ENCODE results near the gene FAM98C. TPM values are rescaled to one million over a fixed set of nuclear protein-coding genes. Genes with fewer than 3 reads are reported as not detected.

The FAM98C gene
- total RNA-seq (2014; rRNA removed; shearing (Covaris generic)) (18.1 and 27.3 TPM in 2 replicates), polyA plus RNA-seq (2016; fragmentation: Nextera tagmentation; extraction: Ambion mirVana) (13.8 and 16.5 TPM in 2 replicates)

GRCh38 chr19:38402967-38403674 is at the start of gene FAM98C:
Gene FAM98C (plus strand): TSS chr19:38403093. CDS start chr19:38403154, 61 bp downstream.
- H3K4me3 ChIP-seq: peak within 1 kb of the TSS; percentile 95
- no peaks in the 10 kb centered on the region for H3F3A ChIP-seq (ENCODE audit: insufficient read depth)
- H3K9me3 ChIP-seq (ENCODE audit: low read depth): no peaks in the 10 kb centered on the region
- H3K27ac ChIP-seq: no peak within 1 kb of the TSS
- no peaks in the 10 kb centered on the region for H3K27me3 ChIP-seq (replicated peaks; ENCODE audit: insufficient read depth)
- peak within 1 kb of the TSS; percentile 82 for H3K4me2 ChIP-seq (ENCODE audit: unreplicated experiment)
- peak within 1 kb of the TSS; percentile 84 for H3K9ac ChIP-seq
- in situ Hi-C loops (cut with MboI): no loop called here
- peaks cover 4% of the 10 kb centered on the region for H3K79me2 ChIP-seq (ENCODE audit: insufficient read depth)
- TF ChIP-seq EZH2phosphoT487 (IDR thresholded peaks at IDR 0.05; ENCODE audit: insufficient read depth, low read depth): no peak
- TF ChIP-seq EZH2 (IDR thresholded peaks at IDR 0.05; ENCODE audit: insufficient read depth, poor library complexity, severe bottlenecking): no peak
- 2% methylated on average over 42 to 64 of the region's 82 CpGs for WGBS, 2 experiments (ENCODE audit: low coverage in 1 of 2, low lambda C conversion rate in 2 of 2, missing lambda C conversion rate in 2 of 2)
- 0 out of 2 replicates have a peak, but pooled peaks cover 4% of the 10 kb centered on the region for H3K4me1 ChIP-seq (ENCODE audit: insufficient read depth)
- DNase-seq: peak; percentile 98
- H2AFZ ChIP-seq: peak within 1 kb of the TSS; percentile 90
- H4K20me1 ChIP-seq (ENCODE audit: insufficient read depth): no peaks in the 10 kb centered on the region
- H3K36me3 ChIP-seq (ENCODE audit: low read depth): no peaks in the 10 kb centered on the region
- no peaks in the 10 kb centered on the region for H3K9me2 ChIP-seq (ENCODE audit: insufficient read depth)

GRCh38 chr19:38355728-38356725 is 46.9 kb upstream of the FAM98C start:
- Histone ChIP-seq H3K9me3 (ENCODE audit: low read depth) (no peaks in the 10 kb centered on the region), H3K27ac (no peak overlapping the region), H2AFZ (no peak overlapping the region), H3F3A (ENCODE audit: insufficient read depth) (no peaks in the 10 kb centered on the region), H3K79me2 (ENCODE audit: insufficient read depth) (no peaks in the 10 kb centered on the region), H3K4me3 (no peak overlapping the region), H3K4me2 (ENCODE audit: unreplicated experiment) (no peak overlapping the region), H3K27me3 (replicated peaks; ENCODE audit: insufficient read depth) (peaks cover 21% of the 10 kb centered on the region), H3K4me1 (ENCODE audit: insufficient read depth) (no peaks in the 10 kb centered on the region), H3K9ac (no peak overlapping the region), H4K20me1 (ENCODE audit: insufficient read depth) (no peaks in the 10 kb centered on the region), H3K36me3 (ENCODE audit: low read depth) (no peaks in the 10 kb centered on the region), H3K9me2 (ENCODE audit: insufficient read depth) (no peaks in the 10 kb centered on the region)
- 53 to 59% methylated on average over 15 to 16 of the region's 16 CpGs for WGBS, 2 experiments (ENCODE audit: low coverage in 1 of 2, low lambda C conversion rate in 2 of 2, missing lambda C conversion rate in 2 of 2)
- in situ Hi-C loops (cut with MboI): no loop called here
- DNase-seq: no peak
- TF ChIP-seq EZH2phosphoT487 (IDR thresholded peaks at IDR 0.05; ENCODE audit: insufficient read depth, low read depth) (no peak), EZH2 (IDR thresholded peaks at IDR 0.05; ENCODE audit: insufficient read depth, poor library complexity, severe bottlenecking) (no peak)

- Histone ChIP-seq H2AFZ (no peak overlapping the region), H3K36me3 (ENCODE audit: low read depth) (no peaks in the 10 kb centered on the region), H3K9ac (no peak overlapping the region), H3K27ac (no peak overlapping the region), H3K4me1 (ENCODE audit: insufficient read depth) (no peaks in the 10 kb centered on the region), H3K4me2 (ENCODE audit: unreplicated experiment) (no peak overlapping the region), H4K20me1 (ENCODE audit: insufficient read depth) (no peaks in the 10 kb centered on the region), H3K27me3 (replicated peaks; ENCODE audit: insufficient read depth) (peaks cover 21% of the 10 kb centered on the region), H3K4me3 (no peak overlapping the region), H3K9me2 (ENCODE audit: insufficient read depth) (no peaks in the 10 kb centered on the region), H3F3A (ENCODE audit: insufficient read depth) (no peaks in the 10 kb centered on the region), H3K79me2 (ENCODE audit: insufficient read depth) (no peaks in the 10 kb centered on the region), H3K9me3 (ENCODE audit: low read depth) (no peaks in the 10 kb centered on the region)
- WGBS, 2 experiments (ENCODE audit: low coverage in 1 of 2, low lambda C conversion rate in 2 of 2, missing lambda C conversion rate in 2 of 2): 11 to 18% methylated on average over 5 of the region's 5 CpGs
- TF ChIP-seq EZH2phosphoT487 (IDR thresholded peaks at IDR 0.05; ENCODE audit: insufficient read depth, low read depth): no peak
- TF ChIP-seq EZH2 (IDR thresholded peaks at IDR 0.05; ENCODE audit: insufficient read depth, poor library complexity, severe bottlenecking): no peak
- no peak for DNase-seq
- in situ Hi-C loops (cut with MboI): no loop called here
Observed at GRCh38 chr19:38358071-38358470, 44.8 kb upstream of the FAM98C start.

- H3K27ac ChIP-seq: no peak overlapping the region
- H3F3A ChIP-seq (ENCODE audit: insufficient read depth): no peaks in the 10 kb centered on the region
- no peaks in the 10 kb centered on the region for H3K9me2 ChIP-seq (ENCODE audit: insufficient read depth)
- 39 to 41% methylated on average over 14 to 18 of the region's 18 CpGs for WGBS, 2 experiments (ENCODE audit: low coverage in 1 of 2, low lambda C conversion rate in 2 of 2, missing lambda C conversion rate in 2 of 2)
- H3K79me2 ChIP-seq (ENCODE audit: insufficient read depth): no peaks in the 10 kb centered on the region
- H3K27me3 ChIP-seq (replicated peaks; ENCODE audit: insufficient read depth): peaks cover 21% of the 10 kb centered on the region
- no peak overlapping the region for H3K9ac ChIP-seq
- H3K9me3 ChIP-seq (ENCODE audit: low read depth): no peaks in the 10 kb centered on the region
- H3K4me2 ChIP-seq (ENCODE audit: unreplicated experiment): no peak overlapping the region
- no peaks in the 10 kb centered on the region for H3K36me3 ChIP-seq (ENCODE audit: low read depth)
- no peak overlapping the region for H2AFZ ChIP-seq
- no peaks in the 10 kb centered on the region for H3K4me1 ChIP-seq (ENCODE audit: insufficient read depth)
- TF ChIP-seq EZH2phosphoT487 (IDR thresholded peaks at IDR 0.05; ENCODE audit: insufficient read depth, low read depth): no peak
- TF ChIP-seq EZH2 (IDR thresholded peaks at IDR 0.05; ENCODE audit: insufficient read depth, poor library complexity, severe bottlenecking): no peak
- in situ Hi-C loops (cut with MboI): no loop called here
- no peak overlapping the region for H3K4me3 ChIP-seq
- H4K20me1 ChIP-seq (ENCODE audit: insufficient read depth): no peaks in the 10 kb centered on the region
- no peak for DNase-seq
Observed at GRCh38 chr19:38359242-38360021, 43.5 kb upstream of the FAM98C start.

Measured in GM23248 (cell line).